ENCODE results near the gene RGS10.

The RGS10 gene

GRCh38 chr10:119497243-119497642 lies 45.3 kb downstream of the RGS10 start:
- no peak for DNase-seq (ENCODE audit: low spot score)

- DNase-seq (ENCODE audit: low spot score) = no peak
Observed at GRCh38 chr10:119496273-119496672, 46.2 kb downstream of the RGS10 start.

- no peak for DNase-seq (ENCODE audit: low spot score)
Observed at GRCh38 chr10:119495545-119495944, 47.0 kb downstream of the RGS10 start.

- DNase-seq (ENCODE audit: low spot score) = no peak
Observed at GRCh38 chr10:119495021-119495505, 47.5 kb downstream of the RGS10 start.

- DNase-seq (ENCODE audit: low spot score) = no peak
Observed at GRCh38 chr10:119494236-119495020, 48.1 kb downstream of the RGS10 start.

- peak; percentile 37 for DNase-seq (ENCODE audit: low spot score)
Observed at GRCh38 chr10:119493155-119493554, 49.4 kb downstream of the RGS10 start.

- DNase-seq (ENCODE audit: low spot score) = no peak
Observed at GRCh38 chr10:119491966-119492757, 50.4 kb downstream of the RGS10 start.

- DNase-seq (ENCODE audit: low spot score) = no peak
Observed at GRCh38 chr10:119489991-119490326, 52.6 kb downstream of the RGS10 start.

- no peak for DNase-seq (ENCODE audit: low spot score)
Observed at GRCh38 chr10:119488675-119489074, 53.8 kb downstream of the RGS10 start.

GRCh38 chr10:119483839-119484238 lies 58.7 kb downstream of the RGS10 start:
- no peak for DNase-seq (ENCODE audit: low spot score)

- DNase-seq (ENCODE audit: low spot score) = no peak
Observed at GRCh38 chr10:119483001-119483400, 59.5 kb downstream of the RGS10 start.

- no peak for DNase-seq (ENCODE audit: low spot score)
Observed at GRCh38 chr10:119481781-119482426, 60.6 kb downstream of the RGS10 start.

- DNase-seq (ENCODE audit: low spot score) = no peak
Observed at GRCh38 chr10:119480667-119481066, 61.9 kb downstream of the RGS10 start.

- DNase-seq (ENCODE audit: low spot score) = no peak
Observed at GRCh38 chr10:119479532-119479931, 63.0 kb downstream of the RGS10 start.

GRCh38 chr10:119478811-119479341 lies 63.6 kb downstream of the RGS10 start:
- DNase-seq (ENCODE audit: low spot score) = no peak

GRCh38 chr10:119478111-119478802 lies 64.3 kb downstream of the RGS10 start:
- no peak for DNase-seq (ENCODE audit: low spot score)

GRCh38 chr10:119477444-119477843 lies 65.1 kb downstream of the RGS10 start:
- DNase-seq (ENCODE audit: low spot score) = no peak

GRCh38 chr10:119474606-119475005 lies 67.9 kb downstream of the RGS10 start:
- DNase-seq (ENCODE audit: low spot score) = no peak

- no peak for DNase-seq (ENCODE audit: low spot score)
Observed at GRCh38 chr10:119473771-119474170, 68.7 kb downstream of the RGS10 start.

GRCh38 chr10:119470920-119471702 lies 71.4 kb downstream of the RGS10 start:
- DNase-seq (ENCODE audit: low spot score) = no peak

- no peak for DNase-seq (ENCODE audit: low spot score)
Observed at GRCh38 chr10:119469846-119470245, 72.7 kb downstream of the RGS10 start.

Measured in kidney capillary endothelial cell (primary cell).